ENCODE data around the gene UBE2E3.
"Not testable (repeated sequence)": the region's sequence is repeated elsewhere in the genome, so short reads cannot be mapped to it uniquely, and the experiment has no call there.

Gene UBE2E3

GRCh38 chr2:180980106-180980942 is at the start of gene UBE2E3:
Gene UBE2E3, plus strand, starts transcription at chr2:180980605. Its CDS starts 1,438 bp downstream, at chr2:180982043.
- peak; percentile 52 to 61 for DNase-seq (ENCODE audit: low read depth in 2 of 2)

DNA sequence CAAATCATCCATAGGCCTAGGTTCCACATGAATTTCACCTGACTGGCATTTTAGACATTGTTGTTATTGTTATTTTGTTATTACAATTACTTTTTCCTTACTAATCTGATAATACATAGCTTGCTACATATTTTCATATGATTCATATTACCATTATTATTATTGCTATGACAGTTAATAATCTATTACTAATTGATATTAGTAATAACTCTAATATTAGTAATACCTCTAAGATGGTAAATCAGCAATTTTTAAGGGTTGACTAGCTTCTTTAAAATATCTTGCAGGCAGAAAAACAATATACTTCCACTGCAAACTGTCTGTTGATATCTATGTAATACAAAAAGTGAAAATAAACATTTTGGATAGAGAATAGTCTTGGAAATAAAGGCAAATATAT is 48.6 kb upstream of the UBE2E3 start:
- no peak for DNase-seq (ENCODE audit: low read depth in 2 of 2)

GRCh38 chr2:180933332-180933731 is 47.1 kb upstream of the UBE2E3 start:
- no peak for DNase-seq (ENCODE audit: low read depth in 2 of 2)

DNA sequence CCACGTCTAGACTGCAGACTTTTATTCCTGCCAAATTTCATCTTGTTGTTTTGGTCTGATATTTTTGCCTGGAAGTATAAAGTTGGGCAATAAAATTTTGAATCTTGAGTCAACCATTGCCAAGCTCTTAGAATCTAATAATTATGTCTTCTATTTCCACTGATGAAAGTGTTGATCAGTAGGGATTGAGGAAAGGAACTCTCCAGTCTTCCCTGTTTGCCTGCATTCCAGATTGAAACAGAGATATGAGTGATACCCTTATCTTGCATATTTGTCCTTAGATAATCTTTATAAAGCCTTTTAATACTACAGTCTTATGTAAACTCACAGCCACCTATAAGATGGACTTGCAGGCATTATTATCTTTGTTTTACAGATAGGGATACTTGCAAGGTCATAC is 45.5 kb upstream of the UBE2E3 start:
- DNase-seq (ENCODE audit: low read depth in 2 of 2): no peak

GRCh38 chr2:180937480-180937879 is 42.9 kb upstream of the UBE2E3 start:
- not testable (repeated sequence) for DNase-seq (ENCODE audit: low read depth in 2 of 2)

DNA sequence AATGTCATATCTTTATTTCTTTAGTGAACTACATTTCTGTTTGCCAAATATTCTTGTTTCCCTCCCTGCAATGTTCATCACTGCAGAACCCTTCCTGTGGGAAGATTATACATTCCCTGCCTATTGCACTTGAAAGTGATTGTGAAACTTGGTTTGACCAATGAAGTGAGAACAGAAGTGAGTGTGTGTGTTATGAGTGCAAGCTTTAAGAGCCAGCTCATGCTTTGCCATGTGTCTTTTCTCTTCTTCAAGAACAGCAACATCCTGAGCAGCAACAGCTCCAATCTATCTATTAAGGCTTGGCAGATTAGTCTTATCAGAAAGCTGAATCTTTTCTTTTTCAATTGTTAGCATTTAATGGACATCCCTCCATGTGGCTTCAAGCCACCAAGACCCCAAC is 42.0 kb upstream of the UBE2E3 start:
- no peak for DNase-seq (ENCODE audit: low read depth in 2 of 2)

GRCh38 chr2:180943275-180943674 is 37.1 kb upstream of the UBE2E3 start:
- DNase-seq (ENCODE audit: low read depth in 2 of 2): no peak

DNA sequence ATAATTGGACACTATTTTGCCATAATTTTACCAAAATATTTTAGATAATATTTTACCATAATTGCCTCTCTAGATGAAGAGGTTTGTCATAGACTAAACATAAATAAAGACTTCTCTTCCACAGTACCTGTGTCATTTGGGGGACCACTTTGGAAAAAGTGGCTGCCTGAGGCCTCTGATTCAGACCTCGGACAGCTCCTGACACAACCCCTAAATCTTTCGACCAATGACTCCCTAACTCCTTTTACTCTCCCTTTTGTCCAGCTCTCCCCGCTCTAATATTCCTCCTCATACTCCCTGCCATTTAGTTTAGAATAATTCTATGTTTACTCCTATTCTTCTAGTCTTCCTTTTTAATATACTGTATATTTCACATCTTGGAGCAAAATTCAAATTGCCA is 36.0 kb upstream of the UBE2E3 start:
- no peak for DNase-seq (ENCODE audit: low read depth in 2 of 2)

- DNase-seq (ENCODE audit: low read depth in 2 of 2): no peak
These were observed 33.2 kb upstream of the UBE2E3 start for GRCh38 chr2:180947208-180947689.

DNA sequence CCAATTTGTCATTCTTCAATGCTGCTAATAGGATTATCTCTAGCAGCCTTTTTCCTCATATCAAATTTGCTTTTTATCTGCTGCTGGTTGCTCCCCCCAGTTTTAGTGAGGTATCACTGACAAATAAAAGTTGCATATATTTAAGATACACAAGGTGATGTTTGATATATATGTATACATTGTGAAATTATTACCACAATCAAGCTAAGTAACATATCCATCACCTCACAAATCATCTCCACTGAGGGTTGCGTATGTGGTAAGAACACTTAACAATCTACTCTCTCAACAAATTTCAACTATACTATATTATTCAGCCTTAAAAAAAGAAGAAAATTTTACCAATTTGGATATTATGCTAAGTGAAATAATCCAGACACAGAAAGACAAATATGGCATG is 30.5 kb upstream of the UBE2E3 start:
- DNase-seq (ENCODE audit: low read depth in 2 of 2): no peak

DNA sequence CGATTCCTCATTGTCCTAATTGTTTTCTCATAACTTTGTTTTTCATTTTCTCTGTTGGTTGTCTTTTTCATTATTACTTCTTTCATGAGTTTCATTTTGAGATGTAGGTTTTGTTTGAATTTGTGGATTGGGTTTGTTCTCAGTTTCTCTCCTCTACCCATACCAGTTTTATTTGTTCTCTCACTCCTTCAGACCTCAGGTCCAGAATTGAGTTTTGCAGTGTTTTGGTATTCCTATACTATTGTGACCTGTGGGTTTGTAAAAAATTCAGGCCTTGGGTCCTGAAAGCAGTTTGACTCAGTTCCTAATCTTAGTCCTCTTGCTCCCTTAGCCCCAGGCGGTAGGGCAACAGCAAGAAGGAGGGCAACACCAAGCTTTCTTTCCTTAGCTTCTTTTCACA is 28.3 kb upstream of the UBE2E3 start:
- no peak for DNase-seq (ENCODE audit: low read depth in 2 of 2)

GRCh38 chr2:180952731-180953336 is 27.6 kb upstream of the UBE2E3 start:
- DNase-seq (ENCODE audit: low read depth in 2 of 2): no peak

GRCh38 chr2:180953550-180953949 is 26.9 kb upstream of the UBE2E3 start:
- no peak for DNase-seq (ENCODE audit: low read depth in 2 of 2)

DNA sequence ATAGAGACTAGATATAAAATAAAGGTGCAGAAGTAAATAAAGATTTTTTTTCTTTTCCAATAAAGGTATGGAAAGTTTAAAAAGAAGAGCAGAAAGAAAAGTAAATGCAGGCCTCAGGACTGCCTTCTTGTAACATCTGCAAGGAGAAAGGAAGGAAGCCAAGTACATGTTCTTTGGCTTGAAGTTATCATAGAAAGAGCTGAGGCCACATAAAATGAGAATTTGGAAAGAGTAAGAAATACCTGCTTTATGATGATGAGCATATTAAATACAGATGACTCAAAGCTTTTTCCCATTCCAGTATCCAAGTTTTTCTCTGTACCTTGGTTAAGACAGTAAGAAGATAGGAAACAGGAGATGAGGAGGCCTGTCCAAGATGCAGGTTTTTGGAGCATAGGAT is 25.3 kb upstream of the UBE2E3 start:
- no peak for DNase-seq (ENCODE audit: low read depth in 2 of 2)

DNA sequence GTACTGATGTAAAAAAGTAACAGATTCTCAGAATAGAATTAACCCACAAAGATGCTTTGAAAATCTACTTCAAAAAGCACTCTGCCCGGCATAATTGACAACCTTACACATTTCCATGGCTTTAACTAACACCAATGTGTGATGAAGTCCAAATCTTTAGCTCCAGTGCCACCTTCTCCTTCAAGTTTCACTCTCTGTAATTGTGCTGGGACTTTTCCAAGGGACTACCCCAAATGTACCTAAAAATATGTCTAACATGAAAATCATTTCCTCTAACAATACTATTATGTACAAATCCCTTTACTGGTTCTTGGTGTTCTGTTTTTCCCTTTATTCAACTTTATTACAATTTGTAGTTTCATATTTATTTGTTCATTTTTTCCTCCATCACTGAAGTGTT is 20.6 kb upstream of the UBE2E3 start:
- DNase-seq (ENCODE audit: low read depth in 2 of 2): no peak

DNA sequence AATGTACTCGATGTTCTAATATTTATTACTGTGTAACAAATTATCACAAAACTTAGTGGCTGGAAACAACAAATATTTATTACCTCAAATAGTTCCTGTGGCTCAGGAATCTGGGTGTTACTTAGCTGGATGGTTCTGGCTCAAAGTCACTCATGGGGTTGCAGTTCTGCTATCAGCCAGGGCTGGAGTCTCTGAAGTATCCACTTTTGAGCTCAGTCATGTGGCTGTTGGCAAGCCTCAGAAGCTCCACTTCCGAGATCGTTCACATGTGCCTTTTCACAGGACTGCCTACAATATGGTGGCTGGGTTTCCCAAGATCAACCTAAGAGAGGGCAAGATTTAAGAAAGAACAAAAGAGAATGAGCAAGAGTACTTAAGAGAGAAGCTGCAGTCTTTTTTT is 19.4 kb upstream of the UBE2E3 start:
- no peak for DNase-seq (ENCODE audit: low read depth in 2 of 2)

GRCh38 chr2:180962727-180963314 is 17.6 kb upstream of the UBE2E3 start:
- no peak for DNase-seq (ENCODE audit: low read depth in 2 of 2)

DNA sequence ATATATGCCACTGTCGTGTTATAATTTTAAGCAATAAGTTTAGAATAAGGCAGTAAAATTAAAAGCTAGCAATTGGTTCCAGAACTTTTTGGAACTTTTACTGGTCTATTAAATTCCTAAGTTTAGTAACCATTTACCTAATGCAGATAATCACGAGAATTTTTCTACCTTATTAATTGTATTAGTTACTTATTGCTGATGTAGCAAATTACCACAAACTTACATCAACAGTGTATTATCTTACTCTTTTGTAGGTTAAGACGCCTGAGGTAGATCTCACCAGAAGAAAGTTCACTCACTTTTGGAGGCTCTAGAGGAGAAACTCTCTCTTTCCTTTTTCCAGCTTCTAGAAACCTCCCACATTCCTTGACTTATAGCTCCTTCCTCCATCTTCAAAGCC is 14.0 kb upstream of the UBE2E3 start:
- DNase-seq (ENCODE audit: low read depth in 2 of 2): no peak

GRCh38 chr2:180969124-180969523 is 11.3 kb upstream of the UBE2E3 start:
- no peak for DNase-seq (ENCODE audit: low read depth in 2 of 2)

GRCh38 chr2:180970016-180970415 is 10.4 kb upstream of the UBE2E3 start:
- no peak for DNase-seq (ENCODE audit: low read depth in 2 of 2)

- no peak for DNase-seq (ENCODE audit: low read depth in 2 of 2)
These were observed 8.6 kb upstream of the UBE2E3 start for GRCh38 chr2:180971811-180972210.

DNA sequence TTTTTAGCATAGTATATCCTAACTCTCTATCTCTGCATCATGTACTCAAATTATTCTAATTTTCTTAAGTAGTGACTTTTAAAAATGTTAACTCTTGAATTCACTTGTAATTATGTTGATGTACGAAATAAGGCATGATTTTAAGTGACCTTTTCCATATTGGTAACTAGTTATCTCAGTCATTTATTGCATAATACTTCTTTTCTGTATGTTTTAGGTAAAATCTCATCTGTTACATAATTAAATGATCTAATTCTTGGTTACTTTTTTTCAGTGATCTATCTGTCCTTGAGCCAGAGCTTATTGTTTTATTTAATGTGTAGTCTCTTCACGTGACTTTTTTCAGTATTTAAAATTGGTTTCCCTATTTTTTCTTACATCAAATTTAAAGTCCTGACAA is 4.8 kb upstream of the UBE2E3 start:
- no peak for DNase-seq (ENCODE audit: low read depth in 2 of 2)

All from stimulated activated CD8-positive, alpha-beta memory T cell treated with anti-CD3 and anti-CD28 coated beads, Interleukin-7, amount 100 ng/mL, for 1 hour (primary cell).